Activated naive CD8-positive, alpha-beta T cell (primary cell): ENCODE data around the gene PTX4.

Experiments used
- H3K27ac Mint-ChIP-seq: one replicate; pipeline ENCODE4 v1.8.0; 2021; ENCODE audit warnings: mixed read lengths
- H3K27me3 Mint-ChIP-seq: one replicate; pipeline ENCODE4 v1.8.0; 2021; ENCODE audit warnings: mixed read lengths
- H3K36me3 Mint-ChIP-seq: one replicate; pipeline ENCODE4 v1.8.0; 2021; ENCODE audit warnings: mixed read lengths
- H3K4me1 Mint-ChIP-seq: one replicate; pipeline ENCODE4 v1.8.0; 2021; ENCODE audit warnings: low read depth, mixed read lengths
- H3K4me3 Mint-ChIP-seq: one replicate; pipeline ENCODE4 v1.8.0; 2021; ENCODE audit warnings: mild to moderate bottlenecking, mixed read lengths
- H3K9me3 Mint-ChIP-seq: one replicate; pipeline ENCODE4 v1.8.0; 2021; ENCODE audit warnings: low read depth, mixed read lengths

PTX4 gene

DNA sequence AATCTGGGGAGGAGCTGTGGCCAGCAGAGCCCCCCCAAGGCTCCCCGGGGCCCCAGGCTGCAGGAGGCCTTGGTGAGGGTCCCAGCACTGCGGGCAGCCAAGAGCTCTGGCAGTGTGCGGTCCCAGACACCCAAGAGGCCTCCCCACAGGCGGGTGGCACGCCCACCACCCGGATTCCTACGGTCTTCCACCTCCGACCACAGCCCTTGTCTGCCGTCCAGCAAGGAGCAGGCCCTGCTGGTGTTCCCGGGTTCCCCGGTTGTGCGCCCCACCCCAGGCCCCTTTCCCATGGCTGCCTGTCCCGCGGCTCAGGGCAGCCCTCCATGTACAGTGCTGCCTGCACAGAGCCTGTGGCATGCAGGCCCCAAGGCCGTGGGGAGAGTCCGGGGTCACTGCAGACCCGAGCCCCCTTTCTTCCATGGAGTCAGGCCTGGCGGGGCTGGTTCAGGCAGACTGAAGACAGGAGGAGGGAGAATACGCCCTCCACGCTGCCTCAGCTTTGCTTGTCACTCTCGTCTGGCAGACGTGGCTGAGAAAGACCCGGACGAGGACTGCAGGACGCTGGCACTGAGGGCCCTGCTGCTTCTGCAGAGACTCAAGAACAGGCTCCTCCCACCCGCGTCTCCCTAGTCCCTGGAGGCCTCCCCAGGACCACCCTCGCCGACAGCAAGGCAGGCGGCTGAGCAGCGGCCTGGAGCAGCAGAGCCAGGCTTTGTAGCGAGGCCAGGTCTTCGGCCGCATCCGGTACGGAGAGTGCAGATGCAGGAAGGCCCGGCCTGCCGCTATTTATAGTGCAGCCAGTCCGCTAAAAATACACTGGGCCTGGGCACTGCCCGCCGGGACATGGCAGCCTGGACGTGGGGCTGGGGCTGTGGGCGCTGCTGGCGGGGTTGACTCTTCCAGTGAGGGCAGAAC is 20.8 kb upstream of the PTX4 start:
- H3K9me3 Mint-ChIP-seq, result no peaks in the 10 kb centered on the region
- no peak overlapping the region for H3K27ac Mint-ChIP-seq
- H3K4me1 Mint-ChIP-seq, result no peaks in the 10 kb centered on the region
- H3K4me3 Mint-ChIP-seq, result no peak overlapping the region
- no peaks in the 10 kb centered on the region for H3K36me3 Mint-ChIP-seq
- no peaks in the 10 kb centered on the region for H3K27me3 Mint-ChIP-seq

DNA sequence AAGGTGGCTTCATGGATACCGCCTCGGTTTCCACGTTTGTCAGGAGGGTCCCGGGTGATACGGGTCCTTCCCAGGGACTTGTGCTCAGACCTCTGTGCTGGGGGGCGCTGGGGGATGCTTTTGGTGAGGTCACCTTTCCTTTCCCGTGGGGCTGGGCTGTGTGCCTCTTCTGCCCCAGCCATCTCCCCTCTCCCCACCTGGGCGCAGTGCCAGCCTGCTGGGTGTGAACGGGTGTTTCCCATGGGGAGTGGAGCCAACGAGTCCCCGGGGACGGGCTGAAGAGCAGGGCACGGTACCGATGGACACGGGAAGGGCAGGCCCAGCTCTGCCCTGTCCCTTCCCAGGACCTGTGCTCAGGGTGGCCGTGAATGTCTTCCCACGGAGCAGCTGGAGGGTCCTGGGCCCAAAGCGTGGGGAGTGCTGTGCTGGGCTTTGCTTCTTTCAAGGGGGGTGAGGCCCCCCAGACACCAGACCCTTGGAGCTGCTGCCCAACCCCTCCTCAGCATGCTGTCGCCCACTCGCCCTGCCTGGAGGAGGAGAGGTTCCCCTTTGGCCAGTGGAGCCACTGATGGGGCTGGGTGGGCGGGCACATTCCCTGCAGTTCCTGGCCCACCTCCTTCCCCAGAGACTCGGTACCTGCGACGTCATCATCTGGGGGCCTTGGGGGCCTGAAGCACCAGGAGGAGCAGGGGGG is 19.9 kb upstream of the PTX4 start:
- Mint-ChIP-seq H3K4me3 (no peak overlapping the region), H3K9me3 (no peaks in the 10 kb centered on the region), H3K27me3 (no peaks in the 10 kb centered on the region), H3K27ac (no peak overlapping the region), H3K4me1 (no peaks in the 10 kb centered on the region), H3K36me3 (no peaks in the 10 kb centered on the region)

DNA sequence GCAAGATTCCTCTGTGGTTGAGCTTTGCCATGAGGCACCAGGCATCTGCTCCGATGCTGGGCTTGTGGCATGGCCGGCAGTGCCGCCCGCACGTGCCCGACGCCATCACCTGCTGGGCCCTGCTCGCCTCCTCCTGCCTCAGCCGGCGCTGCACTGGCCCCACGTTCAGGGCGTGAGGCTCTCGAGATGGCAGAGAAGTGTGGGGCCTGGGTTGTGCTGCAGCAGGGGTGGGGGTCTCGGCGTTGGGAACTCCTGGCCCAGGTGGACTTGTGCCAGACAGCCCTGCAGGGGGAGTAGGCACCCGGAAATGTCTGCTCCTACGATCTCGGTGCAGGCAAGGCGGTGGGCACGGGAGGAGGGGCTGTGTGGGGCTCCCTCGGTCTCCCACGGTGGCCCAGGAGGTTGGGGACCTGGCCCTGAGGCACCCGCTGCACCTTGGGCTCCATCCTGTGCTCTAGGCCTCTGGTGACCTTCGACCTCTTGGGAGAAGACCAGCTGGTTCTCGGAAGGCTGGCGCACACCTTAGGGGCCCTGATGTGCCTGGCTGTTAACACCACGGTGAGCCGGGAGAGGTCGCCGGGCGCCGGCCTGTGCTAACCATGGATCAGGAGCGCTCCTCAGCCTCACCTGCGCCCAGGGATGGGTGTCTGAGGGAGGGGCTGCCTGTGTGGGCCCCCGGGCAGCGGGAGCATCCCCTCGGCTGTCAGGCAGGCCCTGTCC is 17.9 kb upstream of the PTX4 start:
- H3K27ac Mint-ChIP-seq, result no peak overlapping the region
- no peaks in the 10 kb centered on the region for H3K4me1 Mint-ChIP-seq
- no peaks in the 10 kb centered on the region for H3K36me3 Mint-ChIP-seq
- no peak overlapping the region for H3K4me3 Mint-ChIP-seq
- H3K27me3 Mint-ChIP-seq, result no peaks in the 10 kb centered on the region
- H3K9me3 Mint-ChIP-seq, result no peaks in the 10 kb centered on the region

DNA sequence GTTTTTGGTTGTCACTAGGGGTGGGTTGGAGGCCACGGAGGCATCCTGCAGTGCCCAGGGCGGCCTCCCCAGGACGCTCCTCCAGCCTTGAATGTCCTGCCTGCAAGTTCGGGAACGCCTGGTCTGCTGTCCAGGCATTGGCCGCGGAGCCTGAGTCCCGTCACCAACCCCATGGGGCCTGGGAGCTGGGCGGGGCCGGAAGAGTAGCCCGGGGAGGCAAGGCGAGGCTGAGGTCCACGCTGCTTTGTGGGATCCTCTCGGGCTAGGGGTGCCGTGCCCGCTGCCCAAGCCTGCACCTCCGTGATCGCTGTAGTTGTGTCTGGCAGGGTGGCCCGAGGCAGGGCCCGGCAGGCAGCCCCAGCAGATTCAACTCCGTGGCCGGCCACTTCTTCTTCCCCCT is 17.2 kb upstream of the PTX4 start:
- no peaks in the 10 kb centered on the region for H3K9me3 Mint-ChIP-seq
- no peak overlapping the region for H3K27ac Mint-ChIP-seq
- H3K27me3 Mint-ChIP-seq, result no peaks in the 10 kb centered on the region
- no peaks in the 10 kb centered on the region for H3K36me3 Mint-ChIP-seq
- no peaks in the 10 kb centered on the region for H3K4me1 Mint-ChIP-seq
- no peak overlapping the region for H3K4me3 Mint-ChIP-seq

DNA sequence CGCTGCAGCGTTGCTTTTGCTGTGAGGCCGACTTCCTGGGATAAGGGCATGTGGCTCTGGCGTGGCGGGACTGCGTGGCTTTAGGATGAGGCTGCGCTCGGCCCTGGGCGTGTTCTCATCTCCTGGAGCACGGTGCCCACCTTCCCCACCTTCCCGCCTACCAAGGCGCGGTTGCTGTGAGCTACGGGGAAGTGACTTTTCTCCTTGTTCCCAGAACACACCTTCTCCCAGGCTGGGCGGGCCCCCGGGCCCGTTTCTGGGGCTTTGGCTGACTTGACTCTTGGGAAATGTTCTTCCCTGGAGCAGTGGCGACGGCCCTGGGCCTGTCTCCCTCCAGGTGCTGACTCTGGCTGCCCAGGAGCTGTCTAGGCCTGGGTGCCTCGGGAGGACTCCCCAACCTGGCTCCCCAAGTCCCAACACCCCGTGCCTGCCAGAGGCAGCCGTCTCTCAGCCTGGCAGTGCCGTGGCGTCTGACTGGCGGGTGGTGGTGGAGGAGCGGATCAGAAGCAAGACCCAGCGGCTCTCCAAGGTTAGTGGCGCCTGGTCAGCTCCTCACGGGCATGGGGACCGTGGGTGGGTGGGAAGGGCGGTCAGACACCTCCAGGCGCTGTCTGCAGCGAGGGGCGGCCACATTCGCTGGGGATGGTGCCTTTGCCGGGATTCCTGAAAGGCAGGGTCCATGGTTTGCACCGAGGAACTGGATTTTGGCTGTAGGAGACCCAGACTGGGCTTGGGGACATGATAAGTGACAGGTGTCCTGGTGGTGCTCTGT is 16.5 kb upstream of the PTX4 start:
- Mint-ChIP-seq H3K27me3 (no peaks in the 10 kb centered on the region), H3K4me1 (no peaks in the 10 kb centered on the region), H3K36me3 (no peaks in the 10 kb centered on the region), H3K9me3 (no peaks in the 10 kb centered on the region), H3K27ac (no peak overlapping the region), H3K4me3 (no peak overlapping the region)

DNA sequence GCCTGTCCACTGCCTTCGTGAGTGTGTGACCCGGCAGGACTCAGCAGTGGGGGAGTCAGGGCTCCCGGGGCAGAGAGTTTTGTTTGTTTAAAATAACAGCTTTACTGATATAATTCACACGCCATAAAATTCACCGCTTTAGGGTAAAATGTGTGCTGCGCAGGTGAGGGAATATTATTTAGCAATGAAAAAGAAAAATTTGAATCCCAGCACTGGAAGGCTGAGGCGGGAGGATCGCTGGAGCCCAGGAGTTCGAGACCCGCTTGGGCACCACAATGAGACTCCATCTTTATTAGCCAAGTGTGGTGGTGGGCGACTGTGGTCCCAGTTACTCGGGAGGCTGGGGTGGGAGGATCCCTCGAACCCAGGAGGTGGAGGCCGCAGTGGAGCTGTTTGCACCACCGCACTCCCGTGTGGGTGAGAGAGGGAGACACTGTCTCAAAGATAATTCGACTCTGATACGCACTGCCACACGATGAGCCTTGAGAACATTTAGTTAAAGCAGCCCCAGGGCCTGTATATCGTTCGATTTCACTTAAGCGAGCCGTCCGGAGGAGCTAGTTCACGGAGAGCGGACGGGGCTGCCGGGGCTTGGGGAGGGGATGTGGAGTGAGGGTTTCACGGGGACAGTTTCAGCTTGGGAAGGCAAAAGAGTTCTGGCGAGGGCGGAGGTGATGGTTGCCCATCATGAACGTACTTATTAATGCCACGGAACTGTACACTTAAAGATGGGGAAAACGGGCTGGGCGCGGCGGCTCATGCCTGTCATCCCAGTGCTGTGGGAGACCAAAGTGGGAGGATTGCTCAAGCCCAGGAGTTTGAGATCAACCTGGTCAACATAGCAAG is 14.6 kb upstream of the PTX4 start:
- Mint-ChIP-seq H3K4me3 (no peak overlapping the region), H3K36me3 (no peaks in the 10 kb centered on the region), H3K27ac (no peak overlapping the region)

DNA sequence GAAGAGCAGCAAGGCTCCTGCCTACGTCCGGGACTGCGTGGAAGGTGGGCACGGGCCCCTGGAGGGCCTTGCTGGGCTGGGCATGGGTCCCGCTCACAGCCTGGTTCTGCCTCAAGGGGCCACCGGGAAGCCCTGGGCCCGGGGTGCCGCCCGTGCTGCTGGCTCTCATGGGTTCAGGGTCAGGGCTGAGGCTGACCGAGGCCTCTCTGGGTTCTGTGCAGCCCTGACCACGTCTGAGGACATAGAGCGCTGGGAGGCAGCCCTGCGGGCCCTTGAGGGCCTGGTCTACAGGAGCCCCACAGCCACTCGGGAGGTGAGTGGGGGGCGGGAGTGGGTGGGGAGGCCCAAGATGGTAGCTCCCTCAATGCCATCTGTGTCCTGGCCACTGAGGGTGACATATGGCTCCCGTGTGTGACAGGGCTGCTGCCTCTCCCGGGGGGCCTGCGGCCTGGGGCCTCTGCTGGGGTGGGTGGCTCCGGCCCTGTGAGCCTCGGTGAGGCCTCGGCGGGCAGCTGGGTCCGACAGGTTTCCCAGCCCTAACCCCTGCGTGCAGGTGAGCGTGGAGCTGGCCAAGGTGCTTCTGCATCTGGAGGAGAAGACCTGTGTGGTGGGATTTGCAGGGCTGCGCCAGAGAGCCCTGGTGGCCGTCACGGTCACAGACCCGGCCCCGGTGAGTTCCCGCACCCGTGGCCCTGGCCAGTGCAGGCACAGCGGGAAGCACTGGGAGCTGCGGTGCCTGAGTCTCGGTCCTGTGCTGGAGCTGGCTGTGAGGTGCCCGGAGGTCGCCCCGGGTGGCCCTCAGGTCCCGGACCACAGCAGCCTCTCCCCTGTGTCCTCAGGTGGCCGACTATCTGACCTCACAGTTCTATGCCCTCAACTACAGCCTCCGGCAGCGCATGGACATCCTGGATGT is 13.6 kb upstream of the PTX4 start:
- Mint-ChIP-seq H3K4me1 (no peaks in the 10 kb centered on the region), H3K9me3 (no peaks in the 10 kb centered on the region), H3K27me3 (no peaks in the 10 kb centered on the region), H3K36me3 (no peaks in the 10 kb centered on the region), H3K27ac (no peak overlapping the region), H3K4me3 (no peak overlapping the region)

More for the DNA sequence above, 14.6 kb upstream of the PTX4 start:
- Mint-ChIP-seq H3K9me3 (no peaks in the 10 kb centered on the region), H3K4me1 (no peaks in the 10 kb centered on the region), H3K27me3 (no peaks in the 10 kb centered on the region)

DNA sequence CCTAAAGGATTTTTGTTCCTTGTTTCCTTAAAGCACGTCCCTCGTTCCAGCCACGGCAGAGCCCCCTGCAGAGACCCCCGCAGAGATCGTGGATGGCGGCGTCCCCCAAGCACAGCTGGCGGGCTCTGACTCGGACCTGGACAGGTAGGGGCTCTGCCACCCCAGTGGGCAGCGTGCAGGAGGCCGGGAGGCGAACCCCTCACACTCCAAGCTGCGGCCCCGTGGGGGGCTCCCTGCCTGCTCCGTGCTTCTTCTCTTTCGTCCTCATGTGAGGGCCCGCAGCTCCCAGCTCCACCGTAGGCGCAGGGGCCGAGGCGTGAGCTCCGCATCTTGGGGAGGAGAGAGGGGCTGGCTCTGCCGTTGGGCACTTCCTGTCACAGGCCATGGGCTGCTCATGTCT is 12.9 kb upstream of the PTX4 start:
- H3K36me3 Mint-ChIP-seq, result no peaks in the 10 kb centered on the region
- no peak overlapping the region for H3K4me3 Mint-ChIP-seq
- no peak overlapping the region for H3K27ac Mint-ChIP-seq
- H3K4me1 Mint-ChIP-seq, result no peaks in the 10 kb centered on the region
- H3K27me3 Mint-ChIP-seq, result no peaks in the 10 kb centered on the region
- no peaks in the 10 kb centered on the region for H3K9me3 Mint-ChIP-seq

DNA sequence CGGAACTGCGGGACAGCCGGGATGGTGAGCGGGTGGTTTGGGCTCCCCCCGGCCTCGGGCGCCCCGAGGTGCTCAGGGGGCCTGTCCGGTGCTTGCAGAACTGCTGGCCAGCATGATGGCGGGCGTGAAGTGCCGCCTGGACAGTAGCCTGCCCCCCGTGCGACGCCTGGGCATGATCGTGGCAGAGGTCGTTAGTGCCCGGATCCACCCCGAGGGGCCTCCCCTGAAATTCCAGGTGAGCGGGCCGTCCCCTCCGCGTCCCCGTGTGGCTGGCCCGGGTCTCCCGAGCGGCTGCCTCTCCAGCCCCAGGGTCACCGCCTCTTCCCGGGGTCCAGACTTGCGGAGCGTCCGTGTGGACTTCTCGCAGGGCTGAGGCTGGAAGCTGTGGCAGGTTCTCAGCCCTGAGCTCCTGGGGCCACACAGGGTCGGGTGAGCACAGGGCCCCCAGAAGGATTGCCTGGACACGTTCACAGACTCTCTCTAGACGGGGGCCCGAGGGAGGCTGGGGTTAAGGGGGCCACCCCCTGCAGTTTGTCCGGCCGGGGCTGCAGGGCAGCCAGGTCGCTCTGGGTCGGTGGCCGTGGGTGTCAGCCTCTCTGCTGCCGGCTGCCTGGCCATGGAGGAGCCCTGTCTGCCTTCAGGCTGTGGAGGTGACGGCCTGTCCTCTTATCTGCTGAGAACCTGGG is 11.9 kb upstream of the PTX4 start:
- Mint-ChIP-seq H3K9me3 (no peaks in the 10 kb centered on the region), H3K36me3 (no peaks in the 10 kb centered on the region), H3K4me1 (no peaks in the 10 kb centered on the region), H3K27me3 (no peaks in the 10 kb centered on the region), H3K4me3 (no peak overlapping the region), H3K27ac (no peak overlapping the region)

DNA sequence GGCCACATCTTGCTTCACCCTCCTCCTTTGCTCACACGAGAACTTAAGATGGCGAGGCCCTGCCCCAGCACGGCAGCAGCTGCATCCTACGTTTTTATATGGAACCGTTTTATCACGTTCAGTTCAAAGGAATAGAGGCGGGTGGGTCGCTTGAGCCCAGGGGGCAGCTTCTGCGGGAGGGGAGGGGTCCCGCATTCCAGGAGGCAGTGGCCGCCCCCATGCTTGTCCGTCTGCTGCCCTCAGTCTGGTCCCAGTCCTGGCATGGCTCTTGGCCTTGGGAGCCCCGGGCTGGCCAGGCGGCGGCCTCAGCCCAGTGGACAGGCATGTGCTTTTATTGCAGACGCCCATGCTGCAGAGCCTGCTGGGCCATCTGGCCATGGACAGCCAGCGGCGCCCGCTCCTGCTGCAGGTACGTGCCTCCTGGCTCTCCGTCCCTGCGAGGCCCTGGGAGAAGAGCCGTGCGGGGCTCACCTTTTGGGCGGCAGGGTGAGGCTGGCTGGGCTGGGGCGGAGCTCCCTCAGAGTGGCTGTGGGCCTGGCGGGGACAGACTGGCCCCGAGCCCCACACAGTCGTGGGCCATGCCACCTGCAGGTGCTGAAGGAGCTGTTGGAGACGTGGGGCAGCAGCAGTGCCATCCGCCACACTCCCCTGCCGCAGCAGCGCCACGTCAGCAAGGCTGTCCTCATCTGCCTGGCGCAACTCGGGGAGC is 11.2 kb upstream of the PTX4 start:
- Mint-ChIP-seq H3K27me3 (no peaks in the 10 kb centered on the region), H3K4me3 (no peak overlapping the region), H3K9me3 (no peaks in the 10 kb centered on the region), H3K27ac (no peak overlapping the region), H3K36me3 (no peaks in the 10 kb centered on the region), H3K4me1 (no peaks in the 10 kb centered on the region)

DNA sequence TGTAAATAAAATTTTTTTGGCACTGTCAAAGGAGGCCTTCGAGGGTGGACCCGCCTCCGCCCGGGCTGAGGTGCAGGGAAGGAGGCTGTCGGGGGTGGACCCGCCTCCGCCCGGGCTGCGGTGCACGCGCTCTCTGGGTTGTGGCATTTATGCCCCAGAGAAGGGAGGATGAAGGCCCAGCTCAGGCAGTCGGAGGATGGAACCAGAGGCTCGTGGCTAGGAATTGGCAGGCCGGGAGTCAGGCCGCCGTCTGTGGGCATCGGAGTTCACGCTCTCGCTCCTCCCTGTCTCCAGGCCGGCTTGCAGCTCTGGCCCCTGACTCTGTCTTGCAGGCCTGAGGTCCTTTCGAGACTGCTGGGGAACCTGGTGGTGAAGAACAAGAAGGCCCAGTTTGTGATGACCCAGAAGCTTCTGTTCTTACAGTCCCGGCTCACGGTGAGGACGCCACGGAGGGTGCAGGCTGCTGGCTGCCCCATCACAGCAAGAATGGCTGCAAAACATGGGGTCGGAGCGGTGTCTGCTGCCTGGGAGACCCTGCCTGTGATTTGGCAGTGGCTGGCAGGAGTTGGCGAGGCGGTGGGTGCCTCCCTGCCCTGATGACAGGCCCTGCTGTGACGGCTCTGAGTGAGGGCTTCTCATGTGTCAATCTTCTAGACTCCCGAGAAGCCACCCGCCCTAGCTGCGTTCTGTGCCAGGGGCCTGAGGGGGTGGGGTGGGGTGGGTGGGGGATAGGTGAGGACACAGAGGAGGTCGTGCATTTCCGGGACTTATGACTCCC is 10.3 kb upstream of the PTX4 start:
- no peaks in the 10 kb centered on the region for H3K36me3 Mint-ChIP-seq
- H3K4me3 Mint-ChIP-seq, result no peak overlapping the region
- H3K27ac Mint-ChIP-seq, result no peak overlapping the region
- H3K27me3 Mint-ChIP-seq, result no peaks in the 10 kb centered on the region
- H3K9me3 Mint-ChIP-seq, result no peaks in the 10 kb centered on the region
- peaks cover 1% of the 10 kb centered on the region for H3K4me1 Mint-ChIP-seq
